Measurements from ENCODE around the gene SMIM44.

Gene SMIM44

GRCh38 chr19:3518659-3519058 lies 35.4 kb upstream of the SMIM44 start:
- CTCF ChIA-PET: interaction anchor here (1.4 to 2.6 kb wide), 2 partner anchors 8 to 26 kb away, joined by 3 to 11 read pairs; no protein-coding TSS in a partner anchor
- TF ChIP-seq CTCF (IDR thresholded peaks at IDR 0.05; ENCODE audit: control extremely low read depth, extremely low read depth, low read depth, missing control alignments): no peak
- DNase-seq (ENCODE audit: extremely low spot score): no peak
- POLR2A ChIA-PET: interaction anchor here (0.6 kb wide), 1 partner anchor 725 kb away, joined by 5 read pairs; no protein-coding TSS in a partner anchor

DNA sequence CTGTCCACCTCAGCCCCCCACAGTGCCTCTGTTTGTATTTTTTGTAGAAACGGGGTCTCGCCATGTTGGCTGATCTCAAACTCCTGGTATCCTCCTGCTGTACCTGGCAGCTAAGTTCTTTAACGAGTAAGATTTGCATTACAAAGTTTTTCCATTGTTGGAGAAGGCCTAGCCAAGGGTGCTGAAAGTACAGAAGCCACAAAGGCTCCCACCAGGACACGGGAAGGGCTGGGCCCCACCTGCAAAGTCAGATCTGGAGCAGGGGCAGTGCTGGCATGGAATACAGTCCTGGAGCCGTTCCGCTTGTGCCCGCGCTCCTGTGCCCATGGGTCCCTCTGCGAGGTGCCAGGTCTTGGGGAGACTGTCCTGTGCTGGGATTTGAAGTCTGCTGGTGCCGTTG lies 35.0 kb upstream of the SMIM44 start:
- CTCF ChIA-PET: interaction anchor here (1.1 to 2.6 kb wide), 4 partner anchors 8 to 243 kb away, joined by 3 to 11 read pairs (median 3); no protein-coding TSS in a partner anchor

GRCh38 chr19:3517638-3518037 lies 34.4 kb upstream of the SMIM44 start:
- ChIA-PET POLR2A (no interaction called here), CTCF (interaction anchor here (1.1 to 2.6 kb wide), 4 partner anchors 9 to 242 kb away, joined by 3 to 11 read pairs (median 3); no protein-coding TSS in a partner anchor)
- TF ChIP-seq CTCF (IDR thresholded peaks at IDR 0.05; ENCODE audit: control extremely low read depth, extremely low read depth, low read depth, missing control alignments): no peak
- DNase-seq (ENCODE audit: extremely low spot score): no peak

More for the DNA sequence above, 35.0 kb upstream of the SMIM44 start:
- no peak for DNase-seq (ENCODE audit: extremely low spot score)
- no peak for TF ChIP-seq CTCF (IDR thresholded peaks at IDR 0.05; ENCODE audit: control extremely low read depth, extremely low read depth, low read depth, missing control alignments)
- POLR2A ChIA-PET: no interaction called here

- ChIA-PET POLR2A (no interaction called here), CTCF (interaction anchor here (0.9 to 2.6 kb wide), 6 partner anchors 25 to 87 kb away, joined by 3 to 11 read pairs (median 3); no protein-coding TSS in a partner anchor)
- no peak for DNase-seq (ENCODE audit: extremely low spot score)
- TF ChIP-seq CTCF (IDR thresholded peaks at IDR 0.05; ENCODE audit: control extremely low read depth, extremely low read depth, low read depth, missing control alignments): no peak
Measured at GRCh38 chr19:3516675-3517207, 33.5 kb upstream of the SMIM44 start.

GRCh38 chr19:3515891-3516422 lies 32.7 kb upstream of the SMIM44 start:
- ChIA-PET CTCF (interaction anchor here (0.9 to 2.6 kb wide), 3 partner anchors 29 to 45 kb away, joined by 3 to 11 read pairs (median 3); no protein-coding TSS in a partner anchor), POLR2A (no interaction called here)
- no peak for DNase-seq (ENCODE audit: extremely low spot score)
- no peak for TF ChIP-seq CTCF (IDR thresholded peaks at IDR 0.05; ENCODE audit: control extremely low read depth, extremely low read depth, low read depth, missing control alignments)

DNA sequence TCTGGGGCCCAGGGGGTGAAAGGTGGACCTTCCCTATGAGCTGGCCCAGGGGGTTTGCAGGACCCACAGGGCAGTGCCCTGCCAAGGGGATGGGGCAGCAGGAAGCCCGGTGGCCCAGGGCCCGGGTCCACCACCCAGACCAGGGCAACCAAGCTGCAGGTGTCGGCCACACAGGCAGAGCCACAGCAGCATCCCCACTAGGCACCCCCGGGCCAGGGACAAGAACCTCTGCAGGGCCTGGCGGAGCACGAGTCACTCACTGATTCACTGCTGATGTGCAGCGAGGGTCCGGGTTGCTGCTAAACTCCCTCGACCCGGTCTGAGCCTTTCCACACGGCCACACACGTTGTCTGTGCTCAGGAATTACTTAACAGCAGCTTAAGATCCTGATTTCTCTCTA lies 31.7 kb upstream of the SMIM44 start:
- POLR2A ChIA-PET: no interaction called here
- DNase-seq (ENCODE audit: extremely low spot score): no peak
- TF ChIP-seq CTCF (IDR thresholded peaks at IDR 0.05; ENCODE audit: control extremely low read depth, extremely low read depth, low read depth, missing control alignments): no peak
- CTCF ChIA-PET: no interaction called here

All from GM10248 (cell line).